Eye (tissue), 1 donor: ENCODE data around the gene OR51D1.

Experiments
- DNase-seq: peaks from one replicate; pipeline ENCODE4 v3.0.0-alpha.2; 2015

Gene OR51D1

GRCh38 chr11:4647766-4648165 lies 10.5 kb downstream of the OR51D1 start:
- DNase-seq: no peak

DNA sequence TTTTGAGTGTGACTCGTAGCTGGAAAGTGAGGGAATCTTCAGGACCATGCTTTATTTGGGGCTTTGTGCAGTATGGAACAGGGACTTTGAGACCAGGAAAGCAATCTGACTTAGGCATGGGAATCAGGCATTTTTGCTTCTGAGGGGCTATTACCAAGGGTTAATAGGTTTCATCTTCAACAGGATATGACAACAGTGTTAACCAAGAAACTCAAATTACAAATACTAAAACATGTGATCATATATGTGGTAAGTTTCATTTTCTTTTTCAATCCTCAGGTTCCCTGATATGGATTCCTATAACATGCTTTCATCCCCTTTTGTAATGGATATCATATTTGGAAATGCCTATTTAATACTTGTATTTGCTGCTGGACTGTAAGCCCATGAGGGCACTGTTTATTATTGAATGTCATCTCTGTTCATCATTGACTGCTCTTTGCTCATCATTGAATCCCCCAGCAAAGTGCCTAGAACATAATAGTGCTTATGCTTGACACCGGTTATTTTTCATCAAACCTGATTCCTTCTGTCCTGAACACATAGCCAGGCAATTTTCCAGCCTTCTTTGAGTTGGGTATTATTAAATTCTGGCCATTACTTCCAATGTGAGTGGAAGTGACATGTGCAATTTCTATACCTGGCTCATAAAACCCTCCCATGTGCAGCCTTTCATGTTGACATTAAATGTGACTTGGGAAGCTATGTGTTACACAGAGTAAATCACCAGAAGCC lies 17.5 kb downstream of the OR51D1 start:
- DNase-seq: no peak

DNA sequence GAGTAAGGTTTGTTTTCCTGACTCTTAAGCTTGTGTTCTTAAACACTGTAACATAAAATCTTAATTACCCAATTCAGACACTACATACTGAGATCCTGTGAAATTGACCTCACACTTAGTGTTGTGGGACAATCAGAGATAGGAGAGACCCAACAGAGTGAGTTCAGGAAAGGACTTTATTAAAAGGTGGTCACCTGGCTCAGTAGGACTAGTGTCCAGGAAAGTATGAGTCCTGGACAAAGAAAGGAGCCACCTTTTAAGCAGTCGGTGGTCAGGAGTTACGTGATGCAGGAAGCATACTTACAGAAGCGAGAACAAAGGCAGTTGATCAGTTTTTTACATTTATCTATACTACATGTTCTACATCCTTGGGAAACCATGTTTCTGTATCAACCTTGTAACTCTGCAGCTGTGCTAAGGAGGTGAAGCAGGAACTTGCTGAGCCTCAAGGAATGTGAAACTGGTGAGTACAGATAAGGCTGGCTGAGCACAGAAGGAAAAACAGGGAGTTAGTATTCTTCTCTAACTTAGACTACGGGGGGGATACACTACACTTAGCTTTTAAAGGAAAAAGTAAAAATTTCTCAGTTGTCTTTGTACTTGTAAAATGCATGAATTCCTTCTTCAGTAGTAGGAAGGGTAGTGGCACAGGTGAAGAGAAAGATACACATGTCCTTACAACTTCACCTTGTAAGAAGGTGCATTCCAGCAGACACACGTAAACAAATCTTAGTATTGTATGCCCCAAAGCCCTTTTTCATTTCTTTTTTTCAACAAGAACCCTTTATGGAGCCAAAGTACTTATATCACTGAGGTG lies 21.6 kb downstream of the OR51D1 start:
- DNase-seq: no peak

DNA sequence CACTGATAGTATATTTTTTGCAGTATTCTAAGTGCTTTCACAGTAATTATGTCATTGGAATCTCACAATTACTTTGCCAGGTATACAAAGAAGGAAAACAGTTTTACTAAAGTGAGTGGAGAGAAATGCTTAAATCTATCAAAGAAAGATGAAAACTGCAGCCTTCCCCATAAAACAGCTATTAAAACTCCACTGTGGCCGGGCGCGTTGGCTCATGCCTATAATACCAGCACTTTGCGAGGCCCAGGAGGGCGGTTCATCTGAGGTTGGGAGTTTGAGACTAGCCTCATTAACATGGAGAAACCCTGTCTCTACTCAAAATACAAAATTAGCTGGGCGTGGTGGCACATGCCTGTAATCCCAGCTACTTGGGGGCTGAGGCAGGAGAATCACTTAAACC lies 25.6 kb downstream of the OR51D1 start:
- DNase-seq: no peak

DNA sequence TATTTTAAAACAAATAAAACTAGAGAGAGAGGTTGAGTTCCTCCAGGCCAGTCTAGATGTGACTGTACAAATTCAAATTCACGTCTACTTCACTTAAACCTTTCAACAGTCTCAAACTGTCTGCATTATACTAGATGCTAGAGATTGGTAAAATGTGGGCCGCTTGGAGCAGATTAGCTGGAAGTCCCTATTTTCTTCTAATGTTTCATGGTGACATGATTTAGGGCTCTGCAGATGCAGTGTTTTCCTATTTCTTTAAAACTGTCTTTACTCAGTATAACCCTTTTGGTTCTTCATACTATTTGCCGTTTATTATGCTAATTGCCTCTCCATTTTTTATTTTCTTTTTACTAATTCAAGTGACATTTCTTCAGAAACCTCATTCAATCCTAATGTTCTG lies 26.9 kb downstream of the OR51D1 start:
- DNase-seq: no peak

DNA sequence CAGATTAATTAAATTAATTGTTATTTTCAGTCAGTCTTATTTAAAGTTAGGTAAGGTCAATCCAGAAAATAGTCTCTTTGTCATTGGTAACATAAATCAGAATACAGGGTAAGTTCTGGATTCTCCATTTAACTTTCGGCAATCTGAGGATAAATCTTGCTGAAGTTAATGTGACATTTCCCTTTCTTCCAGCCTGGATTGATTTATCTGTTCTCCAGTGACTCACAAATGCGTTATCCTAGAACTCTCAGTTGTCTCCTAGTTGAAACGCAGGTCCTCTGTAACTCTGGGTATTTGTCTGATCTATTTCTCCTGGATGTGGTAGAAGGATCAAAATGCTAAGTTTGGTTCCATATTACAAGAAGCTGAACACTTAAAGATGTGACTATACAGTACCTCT lies 27.5 kb downstream of the OR51D1 start:
- no peak for DNase-seq

DNA sequence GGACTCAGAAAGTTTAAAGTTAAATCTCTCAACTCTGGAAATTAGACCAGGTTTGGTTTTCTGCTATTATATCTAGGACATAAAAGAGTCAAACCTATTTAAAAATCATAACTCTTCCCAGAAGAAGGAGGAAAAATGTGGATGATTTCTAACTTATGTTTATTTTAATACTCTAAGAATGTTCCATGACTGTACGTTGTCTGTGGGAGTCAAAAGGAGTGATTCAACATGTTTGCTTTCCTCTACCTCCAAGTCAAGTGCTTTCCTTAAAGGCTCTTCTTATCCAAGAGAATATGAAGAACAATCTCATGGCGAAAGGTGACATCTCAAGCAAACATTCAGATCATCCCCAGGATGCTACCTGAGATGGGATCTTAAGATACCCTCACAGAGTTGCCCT lies 28.1 kb downstream of the OR51D1 start:
- DNase-seq: no peak

GRCh38 chr11:4671741-4672140 lies 34.5 kb downstream of the OR51D1 start:
- no peak for DNase-seq

- DNase-seq: no peak
Observed at GRCh38 chr11:4672470-4672869, 35.2 kb downstream of the OR51D1 start.

- no peak for DNase-seq
Observed at GRCh38 chr11:4673781-4674180, 36.5 kb downstream of the OR51D1 start.

DNA sequence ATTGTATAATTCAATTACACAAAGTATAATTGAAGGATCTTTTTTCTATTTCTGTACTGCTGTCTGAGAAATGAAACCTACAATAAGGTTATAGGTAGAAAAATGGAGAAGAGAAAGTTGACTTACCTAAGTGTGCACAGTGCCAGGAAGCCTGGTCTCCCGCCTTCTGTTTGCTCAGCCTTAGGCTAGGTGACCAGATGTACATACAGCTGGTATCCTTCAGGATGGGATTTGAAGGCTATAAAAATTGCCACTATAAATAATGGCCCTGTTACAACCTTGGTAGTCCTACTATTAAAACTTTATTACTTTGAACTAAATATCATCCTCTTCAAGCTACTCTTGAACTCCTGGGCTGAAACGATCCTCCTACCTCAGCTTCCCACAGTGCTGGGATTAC lies 40.7 kb downstream of the OR51D1 start:
- DNase-seq: no peak

- DNase-seq: no peak
Observed at GRCh38 chr11:4680341-4680740, 43.1 kb downstream of the OR51D1 start.

GRCh38 chr11:4682623-4683419 lies 45.5 kb downstream of the OR51D1 start:
- DNase-seq: no peak

- no peak for DNase-seq
Observed at GRCh38 chr11:4684631-4685285, 47.5 kb downstream of the OR51D1 start.
